ENCODE measurements around the gene TRAF3IP3. TPM values are rescaled to one million over a fixed set of nuclear protein-coding genes. Genes with fewer than 3 reads are reported as not detected.
A peak's percentile ranks its signal among the peaks of the same experiment; 100 is the strongest.

TRAF3IP3 gene
- total RNA-seq, 1 donor from 2014 or later, result not detected

GRCh38 chr1:209827384-209828262, 71.8 kb downstream of the TRAF3IP3 start, which contains the start of gene UTP25:
UTP25 (plus strand) TSS chr1:209827972; CDS start chr1:209828064, 92 bp downstream.
- TF ChIP-seq CTCF (conservative IDR thresholded peaks at IDR 0.05; ENCODE audit: low read depth, low read length), result peak; percentile 72
- peak; percentile 79 for DNase-seq (ENCODE audit: low read depth)

GRCh38 chr1:209829716-209830115, 73.9 kb downstream of the TRAF3IP3 start:
- DNase-seq (ENCODE audit: low read depth), result no peak
- TF ChIP-seq CTCF (conservative IDR thresholded peaks at IDR 0.05; ENCODE audit: low read depth, low read length), result no peak
- H3K4me3 ChIP-seq (ENCODE audit: low read depth, low read length), result no peak overlapping the region

More at GRCh38 chr1:209827384-209828262, 71.8 kb downstream of the TRAF3IP3 start, which contains the start of gene UTP25:
- H3K4me3 ChIP-seq (ENCODE audit: low read depth, low read length), result peak within 1 kb of the TSS; percentile 96

- H3K4me3 ChIP-seq (ENCODE audit: low read depth, low read length), result no peak overlapping the region
- DNase-seq (ENCODE audit: low read depth), result no peak
- TF ChIP-seq CTCF (conservative IDR thresholded peaks at IDR 0.05; ENCODE audit: low read depth, low read length), result no peak
Observed at GRCh38 chr1:209830722-209831121, 74.9 kb downstream of the TRAF3IP3 start.

- no peak for DNase-seq (ENCODE audit: low read depth)
- no peak for TF ChIP-seq CTCF (conservative IDR thresholded peaks at IDR 0.05; ENCODE audit: low read depth, low read length)
- H3K4me3 ChIP-seq (ENCODE audit: low read depth, low read length), result no peak overlapping the region
Observed at GRCh38 chr1:209831615-209832014, 75.8 kb downstream of the TRAF3IP3 start.

Other genes with a start within 250 kb of the TRAF3IP3 start
- 0.23 TPM in 1 of 2 replicates, not detected in the other for gene CAMK1G, start 172.3 kb upstream of the TRAF3IP3 start, total RNA-seq
- 65.5 and 72.0 TPM in 2 replicates for gene LAMB3, start 103.6 kb upstream of the TRAF3IP3 start, total RNA-seq
- 12.9 and 41.0 TPM in 2 replicates for gene G0S2, start 80.6 kb upstream of the TRAF3IP3 start, total RNA-seq
- 0.75 TPM in 1 of 2 replicates, not detected in the other for gene HSD11B1, start 51.2 kb upstream of the TRAF3IP3 start, total RNA-seq
- gene C1orf74, start 28.5 kb downstream of the TRAF3IP3 start, total RNA-seq, result 3.3 and 4.4 TPM in 2 replicates
- 12.9 and 43.8 TPM in 2 replicates for gene IRF6, start 50.1 kb downstream of the TRAF3IP3 start, total RNA-seq
- gene UTP25, start 71.9 kb downstream of the TRAF3IP3 start, total RNA-seq, result 7.5 and 10.9 TPM in 2 replicates
- gene SYT14, start 182.2 kb downstream of the TRAF3IP3 start, total RNA-seq, result 3.9 and 7.6 TPM in 2 replicates

All from epithelial cell of proximal tubule (primary cell).